Tibial nerve (tissue), 4 donors: ENCODE results near the gene STK38L.

Source experiments
- CTCF ChIP-seq, 5 experiments: fragments of 200-600 bp in 3 of 5; fragments of 450-650 bp in 2 of 5; sonication (generic) in 3 of 5; IDR thresholded peaks; one replicate each; pipeline ENCODE4 v1.5.1; 2016 to 2019; ENCODE audit warnings: antibody characterized with exemption in 5 of 5, mild to moderate bottlenecking in 3 of 5, moderate library complexity in 2 of 5
- EP300 ChIP-seq, 2 donors: sonication (generic); formaldehyde crosslinking; IDR thresholded peaks; one replicate each; pipeline ENCODE4 v1.6.1; 2017; ENCODE audit warnings: antibody characterized with exemption in 2 of 2, mild to moderate bottlenecking in 1 of 2

GRCh38 chr12:27208414-27208750 lies 35.7 kb upstream of the STK38L start:
- no peak for TF ChIP-seq EP300 (IDR thresholded peaks at IDR 0.05)
- no peak for TF ChIP-seq CTCF (IDR thresholded peaks at IDR 0.05)
